Tibial nerve (tissue), 4 donors: ENCODE measurements around the gene PRUNE2. TPM values are rescaled to one million over a fixed set of nuclear protein-coding genes. Genes with fewer than 3 reads are reported as not detected.
"Not testable (repeated sequence)": the region's sequence is repeated elsewhere in the genome, so short reads cannot be mapped to it uniquely, and the experiment has no call there.

Source experiments
- DNase-seq, 2 donors: peaks; one replicate each; pipeline ENCODE4 v3.0.0-alpha.2; 2019; ENCODE audit warnings: low spot score in 2 of 2
- H3K27ac ChIP-seq, 4 donors: fragments of 200-600 bp; sonication (generic) in 3 of 4; one replicate each; pipeline ENCODE4 v1.5.1; 2017 to 2019; ENCODE audit warnings: mild to moderate bottlenecking in 1 of 4
- H3K27me3 ChIP-seq, 2 donors: fragments of 200-600 bp; sonication (generic) in 1 of 2; one replicate each; pipeline versions ENCODE4 v1.5.1 to v1.6.0; 2017 to 2019
- H3K36me3 ChIP-seq, 3 donors: fragments of 200-600 bp; sonication (generic); one replicate each; pipeline ENCODE4 v1.5.1; 2018 to 2019
- H3K4me1 ChIP-seq, 4 donors: fragments of 200-600 bp; sonication (generic) in 3 of 4; one replicate each; pipeline ENCODE4 v1.5.1; 2017 to 2019
- H3K4me3 ChIP-seq, 4 donors: fragments of 200-600 bp; sonication (generic) in 3 of 4; one replicate each; pipeline ENCODE4 v1.5.1; 2017 to 2019; ENCODE audit warnings: mild to moderate bottlenecking in 1 of 4, moderate library complexity in 1 of 4
- H3K9me3 ChIP-seq, 4 donors: fragments of 200-600 bp; sonication (generic) in 3 of 4; one replicate each; pipeline ENCODE4 v1.5.1; 2017 to 2019
- EP300 ChIP-seq, 2 donors: sonication (generic); formaldehyde crosslinking; IDR thresholded peaks; one replicate each; pipeline ENCODE4 v1.6.1; 2017; ENCODE audit warnings: antibody characterized with exemption in 2 of 2, mild to moderate bottlenecking in 1 of 2
- POLR2A ChIP-seq, 2 donors: fragments of 450-650 bp; IDR thresholded peaks; one replicate each; pipeline ENCODE4 v1.6.1; 2017; ENCODE audit warnings: antibody characterized with exemption in 2 of 2, mild to moderate bottlenecking in 2 of 2, moderate library complexity in 2 of 2
- WGBS, 2 donors: methylation state at CpG; one replicate each; pipeline ENCODE4 v1.1.5; 2018; 5-methylcytosine and 5-hydroxymethylcytosine counted together
- total RNA-seq, 4 donors: library from RNA; depleted of rRNA; stranded (reverse); fragments of >200 nt; gene quantifications; one replicate each; pipeline ENCODE4 v1.1.0, GENCODE V29; 2016
- TF ChIP-seq, protein P1 (sequence below), 5 experiments: fragments of 200-600 bp in 3 of 5; fragments of 450-650 bp in 2 of 5; sonication (generic) in 3 of 5; IDR thresholded peaks; one replicate each; pipeline ENCODE4 v1.5.1; 2016 to 2019; ENCODE audit warnings: antibody characterized with exemption in 5 of 5, mild to moderate bottlenecking in 3 of 5, moderate library complexity in 2 of 5

The PRUNE2 gene
- total RNA-seq, 4 donors from 2014 or later, result 23.2 to 50.4 (median 24.2) TPM

DNA sequence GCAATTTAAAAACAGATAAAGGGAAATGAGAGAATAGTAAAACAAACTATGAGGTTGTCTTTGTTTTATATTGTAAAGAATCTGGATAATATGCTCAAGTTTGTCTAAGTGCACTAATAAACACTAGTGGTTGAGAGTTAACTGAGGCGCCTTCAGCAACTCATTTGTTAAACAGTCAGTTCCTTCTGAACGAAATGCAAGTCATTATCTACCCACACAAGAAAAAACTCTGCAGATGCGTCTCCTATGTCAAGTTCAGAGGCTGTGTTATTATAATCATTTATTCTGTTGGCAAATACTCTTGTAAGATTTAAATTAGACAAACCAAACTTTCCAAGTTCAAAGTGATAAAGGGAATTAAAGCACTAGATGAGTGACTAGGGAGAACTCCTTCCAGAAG lies 162.0 kb downstream of the PRUNE2 start:
- WGBS, 2 donors, result 30 to 31% methylated on average over 3 of the region's 3 CpGs
- Histone ChIP-seq H3K36me3 (no peaks in the 10 kb centered on the region), H3K4me3 (no peak overlapping the region), H3K27ac (no peak overlapping the region), H3K4me1 (no peaks in the 10 kb centered on the region), H3K9me3 (peaks cover 0 to 17% (median 0%) of the 10 kb centered on the region in 4 donors), H3K27me3 (no peaks in the 10 kb centered on the region)
- TF ChIP-seq EP300 (IDR thresholded peaks at IDR 0.05), result no peak
- no peak for TF ChIP-seq POLR2A (IDR thresholded peaks at IDR 0.05)
- TF ChIP-seq, protein P1, sequence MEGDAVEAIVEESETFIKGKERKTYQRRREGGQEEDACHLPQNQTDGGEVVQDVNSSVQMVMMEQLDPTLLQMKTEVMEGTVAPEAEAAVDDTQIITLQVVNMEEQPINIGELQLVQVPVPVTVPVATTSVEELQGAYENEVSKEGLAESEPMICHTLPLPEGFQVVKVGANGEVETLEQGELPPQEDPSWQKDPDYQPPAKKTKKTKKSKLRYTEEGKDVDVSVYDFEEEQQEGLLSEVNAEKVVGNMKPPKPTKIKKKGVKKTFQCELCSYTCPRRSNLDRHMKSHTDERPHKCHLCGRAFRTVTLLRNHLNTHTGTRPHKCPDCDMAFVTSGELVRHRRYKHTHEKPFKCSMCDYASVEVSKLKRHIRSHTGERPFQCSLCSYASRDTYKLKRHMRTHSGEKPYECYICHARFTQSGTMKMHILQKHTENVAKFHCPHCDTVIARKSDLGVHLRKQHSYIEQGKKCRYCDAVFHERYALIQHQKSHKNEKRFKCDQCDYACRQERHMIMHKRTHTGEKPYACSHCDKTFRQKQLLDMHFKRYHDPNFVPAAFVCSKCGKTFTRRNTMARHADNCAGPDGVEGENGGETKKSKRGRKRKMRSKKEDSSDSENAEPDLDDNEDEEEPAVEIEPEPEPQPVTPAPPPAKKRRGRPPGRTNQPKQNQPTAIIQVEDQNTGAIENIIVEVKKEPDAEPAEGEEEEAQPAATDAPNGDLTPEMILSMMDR (IDR thresholded peaks at IDR 0.05), result no peak
- DNase-seq, result no peak

DNA sequence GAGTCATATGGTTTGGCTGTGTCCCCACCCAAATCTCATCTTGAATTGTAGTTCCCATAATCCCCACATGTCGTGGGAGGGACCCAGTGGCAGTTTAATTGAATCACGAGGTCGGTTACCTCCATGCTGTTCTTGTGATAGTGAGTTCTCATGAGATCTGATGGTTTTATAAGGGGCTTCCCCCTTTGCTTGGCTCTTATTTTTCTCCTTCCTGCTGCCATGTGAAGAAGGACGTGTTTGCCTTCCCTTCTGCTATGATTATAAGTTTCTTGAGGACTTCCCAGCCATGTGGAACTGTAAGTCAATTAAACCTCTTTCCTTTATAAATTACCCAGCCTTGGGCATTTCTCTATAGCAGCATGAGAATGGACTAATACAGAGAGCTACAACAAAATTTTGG lies 163.0 kb downstream of the PRUNE2 start:
- WGBS, 2 donors, result 85 to 92% methylated on average over 4 of the region's 4 CpGs
- H3K4me3 ChIP-seq, DNase-seq, H3K27ac ChIP-seq, H3K27me3 ChIP-seq, H3K4me1 ChIP-seq, H3K36me3 ChIP-seq: not testable (repeated sequence)
- H3K9me3 ChIP-seq, result peaks cover 0 to 17% (median 0%) of the 10 kb centered on the region in 4 donors

DNA sequence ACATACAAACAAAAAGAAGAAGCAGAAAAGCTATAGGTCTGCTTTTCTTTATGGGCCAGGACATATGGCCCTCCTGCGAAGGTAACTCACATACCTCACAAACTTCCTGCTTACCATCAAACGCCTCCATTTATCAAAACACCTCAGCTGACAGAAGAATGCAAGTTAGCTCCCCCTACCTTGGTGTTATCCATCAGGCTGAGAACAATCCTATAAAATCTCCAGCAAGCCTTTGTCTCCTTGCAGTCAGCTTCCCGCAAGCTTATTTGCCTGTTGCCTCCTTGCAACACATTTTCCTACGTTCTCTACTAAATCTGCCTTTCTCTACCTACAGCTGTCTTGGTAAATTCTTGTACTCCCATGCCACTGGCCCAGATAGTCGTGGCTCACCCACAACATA lies 164.4 kb downstream of the PRUNE2 start:
- TF ChIP-seq EP300 (IDR thresholded peaks at IDR 0.05) (no peak), POLR2A (IDR thresholded peaks at IDR 0.05) (no peak)
- TF ChIP-seq, protein P1 (IDR thresholded peaks at IDR 0.05), result no peak
- 78 to 79% methylated on average over 5 of the region's 5 CpGs for WGBS, 2 donors
- Histone ChIP-seq H3K36me3 (no peaks in the 10 kb centered on the region), H3K4me3 (no peak overlapping the region), H3K4me1 (no peaks in the 10 kb centered on the region), H3K27me3 (no peaks in the 10 kb centered on the region), H3K9me3 (peaks cover 0 to 17% (median 0%) of the 10 kb centered on the region in 4 donors), H3K27ac (no peak overlapping the region)
- DNase-seq, result no peak

DNA sequence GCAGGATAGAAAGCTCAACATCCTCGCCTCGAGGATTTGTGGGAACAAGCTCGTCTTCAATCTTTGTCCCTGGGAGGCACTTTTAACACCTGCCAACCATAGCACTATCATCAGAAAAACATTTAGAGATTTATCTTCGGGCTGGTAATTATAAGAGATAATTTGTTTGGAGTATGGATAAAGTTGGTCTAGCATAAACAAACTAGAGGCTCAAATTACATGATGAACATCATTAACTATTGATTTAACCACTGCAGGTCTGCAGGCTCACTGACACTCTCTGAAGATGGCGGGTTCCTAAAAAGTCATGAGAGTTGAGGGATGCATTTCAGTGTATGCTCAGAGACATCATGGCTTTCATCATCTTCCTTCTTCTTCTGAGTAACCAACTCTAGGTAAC lies 167.5 kb downstream of the PRUNE2 start:
- 68 to 82% methylated on average over 5 of the region's 5 CpGs for WGBS, 2 donors
- H3K27ac ChIP-seq, result no peak overlapping the region
- H3K4me1 ChIP-seq, result no peaks in the 10 kb centered on the region
- H3K9me3 ChIP-seq, result peaks cover 0 to 8% (median 0%) of the 10 kb centered on the region in 4 donors
- no peaks in the 10 kb centered on the region for H3K36me3 ChIP-seq
- H3K27me3 ChIP-seq, result no peaks in the 10 kb centered on the region
- no peak overlapping the region for H3K4me3 ChIP-seq
- DNase-seq, result no peak
- no peak for TF ChIP-seq POLR2A (IDR thresholded peaks at IDR 0.05)
- TF ChIP-seq, protein P1 (IDR thresholded peaks at IDR 0.05), result no peak
- TF ChIP-seq EP300 (IDR thresholded peaks at IDR 0.05), result no peak

DNA sequence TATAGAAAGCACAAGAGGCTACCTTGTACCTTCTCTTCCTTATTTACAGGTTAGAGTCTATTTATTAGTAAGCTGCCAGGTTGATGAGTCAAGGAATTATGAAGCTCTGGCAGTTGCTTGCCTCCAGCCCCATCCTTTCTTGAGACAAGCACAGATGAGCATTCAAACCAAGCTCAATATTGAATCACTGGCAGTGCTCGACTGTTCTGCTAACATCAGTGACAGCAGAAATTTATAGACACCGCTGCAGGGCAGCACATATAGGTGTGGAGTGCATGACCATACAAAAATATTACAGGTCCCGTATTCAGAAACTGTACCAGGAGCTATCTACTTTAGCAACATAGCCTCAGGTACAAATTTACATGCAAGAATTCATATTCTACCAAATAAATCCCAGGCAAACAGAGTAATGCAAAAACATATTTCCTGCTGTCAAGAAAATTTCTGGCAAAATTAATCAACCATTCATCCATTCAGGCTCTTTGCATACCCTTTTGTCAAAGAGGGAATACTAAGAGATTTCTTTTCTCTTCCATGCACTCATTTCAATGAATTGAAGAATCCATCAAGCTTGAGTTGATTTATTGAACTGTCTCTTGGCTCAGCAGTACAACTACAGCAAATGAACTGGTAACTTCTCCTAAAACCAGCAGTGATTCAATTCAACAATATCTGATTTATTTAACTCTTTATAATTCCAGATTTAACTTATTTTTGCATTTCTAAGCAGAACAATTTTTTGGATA lies 168.6 kb downstream of the PRUNE2 start:
- no peaks in the 10 kb centered on the region for H3K36me3 ChIP-seq
- no peak overlapping the region for H3K27ac ChIP-seq
- no peak overlapping the region for H3K4me3 ChIP-seq
- TF ChIP-seq, protein P1 (IDR thresholded peaks at IDR 0.05), result no peak
- no peak for TF ChIP-seq POLR2A (IDR thresholded peaks at IDR 0.05)
- TF ChIP-seq EP300 (IDR thresholded peaks at IDR 0.05), result no peak
- no peaks in the 10 kb centered on the region for H3K4me1 ChIP-seq
- DNase-seq, result no peak
- WGBS, 2 donors, result 72 to 81% methylated on average over 3 of the region's 3 CpGs
- H3K9me3 ChIP-seq, result no peaks in the 10 kb centered on the region
- no peaks in the 10 kb centered on the region for H3K27me3 ChIP-seq
